HepG2 (cell line): ENCODE results near the gene CKMT2.

Experiments
- AKAP8 ChIP-seq: sonication (generic); formaldehyde crosslinking; IDR thresholded peaks from 2 replicates; pipeline ENCODE4 v1.5.1; 2020; ENCODE audit warnings: mild to moderate bottlenecking, missing genetic modification reagents
- ARNT ChIP-seq: fragments of 450-650 bp; IDR thresholded peaks from 2 replicates; pipeline ENCODE4 v1.6.1; 2017
- ELF1 ChIP-seq: sonication (generic); formaldehyde crosslinking; IDR thresholded peaks from 2 replicates; pipeline ENCODE4 v1.4.0; 2020; ENCODE audit warnings: missing genetic modification reagents
- FOSL1 ChIP-seq: sonication (generic); formaldehyde crosslinking; IDR thresholded peaks from 2 replicates; pipeline ENCODE4 v1.9.0; 2021; ENCODE audit warnings: missing genetic modification reagents, borderline replicate concordance
- GLMP ChIP-seq: sonication (generic); formaldehyde crosslinking; IDR thresholded peaks from 2 replicates; pipeline ENCODE4 v1.9.0; 2021; ENCODE audit warnings: missing genetic modification reagents, mild to moderate bottlenecking, borderline replicate concordance
- HMGXB4 ChIP-seq, 2 experiments: sonication (generic) in 1 of 2; formaldehyde crosslinking in 1 of 2; IDR thresholded peaks; 2 replicates each; pipeline versions ENCODE4 v1.4.0 to v1.6.1; 2018 to 2020; ENCODE audit warnings: missing genetic modification reagents in 2 of 2, borderline replicate concordance in 1 of 2, low read depth in 1 of 2, mild to moderate bottlenecking in 1 of 2, missing biosample characterization in 1 of 2
- HOXA7 ChIP-seq: sonication (generic); formaldehyde crosslinking; IDR thresholded peaks from 2 replicates; pipeline ENCODE4 v1.8.1; 2022; ENCODE audit warnings: mild to moderate bottlenecking, missing genetic modification reagents, moderate library complexity
- POLR2A ChIP-seq, 2 experiments: IDR thresholded peaks; 2 replicates each; pipeline ENCODE4 v1.6.1; 2011; ENCODE audit warnings: low read depth in 2 of 2, low read length in 2 of 2, mild to moderate bottlenecking in 1 of 2, moderate library complexity in 1 of 2; ENCODE audit not compliant: insufficient read depth in 1 of 2
- ZBTB26 ChIP-seq: IDR thresholded peaks from 2 replicates; pipeline ENCODE4 v1.6.1; 2016; ENCODE audit warnings: missing compliant biosample characterization, missing genetic modification reagents, borderline replicate concordance
- ZFX ChIP-seq: sonication (generic); formaldehyde crosslinking; IDR thresholded peaks from 2 replicates; pipeline ENCODE4 v1.4.0; 2020; ENCODE audit warnings: mild to moderate bottlenecking, low read depth, missing genetic modification reagents, moderate library complexity
- TF ChIP-seq, protein P1 (sequence below): sonication (generic); formaldehyde crosslinking; IDR thresholded peaks from 2 replicates; pipeline ENCODE4 v1.4.0; 2020; ENCODE audit warnings: missing genetic modification reagents

DNA sequence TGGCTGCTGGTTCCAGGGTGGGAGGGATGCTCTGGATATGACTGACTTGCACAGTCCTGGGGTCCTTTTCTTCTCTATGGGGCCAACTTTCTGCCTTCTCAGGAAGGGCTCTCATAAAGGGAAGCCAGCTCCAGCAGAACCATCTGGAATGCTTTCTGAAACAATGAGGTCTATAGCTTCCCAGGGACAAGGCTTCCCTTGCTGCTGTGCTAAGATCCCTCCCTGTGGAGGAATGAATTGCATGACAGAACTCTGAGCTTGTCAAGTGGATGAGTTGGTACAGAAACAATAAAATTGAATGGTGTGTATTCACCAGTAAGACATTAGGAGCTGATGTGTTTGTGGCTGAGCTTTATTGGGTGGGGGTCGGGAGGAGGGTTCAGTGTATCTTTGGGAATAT, 19.8 kb downstream of the CKMT2 start:
- TF ChIP-seq FOSL1 (CRISPR knock-in tag), result no peak
- TF ChIP-seq POLR2A (IDR thresholded peaks at IDR 0.05; ENCODE audit: insufficient read depth in 1 of 2, low read depth in 2 of 2, low read length in 2 of 2), result no peak
- TF ChIP-seq, protein P1, sequence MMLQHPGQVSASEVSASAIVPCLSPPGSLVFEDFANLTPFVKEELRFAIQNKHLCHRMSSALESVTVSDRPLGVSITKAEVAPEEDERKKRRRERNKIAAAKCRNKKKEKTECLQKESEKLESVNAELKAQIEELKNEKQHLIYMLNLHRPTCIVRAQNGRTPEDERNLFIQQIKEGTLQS (CRISPR knock-in tag), result no peak
- no peak for TF ChIP-seq ARNT
- TF ChIP-seq HOXA7 (CRISPR knock-in tag), result no peak
- TF ChIP-seq AKAP8 (CRISPR knock-in tag), result no peak
- TF ChIP-seq HMGXB4 (CRISPR knock-in tag; IDR thresholded peaks at IDR 0.05; ENCODE audit: borderline replicate concordance in 1 of 2, low read depth in 1 of 2), result no peak
- TF ChIP-seq ZFX (CRISPR knock-in tag), result no peak
- TF ChIP-seq ZBTB26 (CRISPR knock-in tag), result no peak
- no peak for TF ChIP-seq ELF1 (CRISPR knock-in tag)
- no peak for TF ChIP-seq GLMP (CRISPR knock-in tag)
